AML-193 (cell line): ENCODE results near the gene ZNF598.

Experiments used
- DNase-seq, 2 experiments: peaks; one replicate each; lab custom pipeline; 2025; lab: John Stamatoyannopoulos, UW

Gene ZNF598

GRCh38 chr16:2006317-2006716, 3.3 kb downstream of the ZNF598 start:
- no peak for DNase-seq

- DNase-seq, result no peak
Measured at GRCh38 chr16:2005646-2006045, 4.0 kb downstream of the ZNF598 start.

GRCh38 chr16:2004795-2005517, 4.7 kb downstream of the ZNF598 start:
- no peak for DNase-seq

GRCh38 chr16:2003827-2004641, 5.6 kb downstream of the ZNF598 start:
- peak; percentile 82 to 85 for DNase-seq

GRCh38 chr16:2003231-2003826, 6.3 kb downstream of the ZNF598 start:
- no peak for DNase-seq

- no peak for DNase-seq
Measured at GRCh38 chr16:2002406-2003230, 7.0 kb downstream of the ZNF598 start.

- no peak for DNase-seq
Measured at GRCh38 chr16:2001456-2002355, 7.9 kb downstream of the ZNF598 start.

GRCh38 chr16:2001035-2001434, 8.6 kb downstream of the ZNF598 start:
- DNase-seq, result no peak

- DNase-seq, result no peak
Measured at GRCh38 chr16:1999866-2000514, 9.6 kb downstream of the ZNF598 start.

- no peak for DNase-seq
Measured at GRCh38 chr16:1998852-1999801, 10.5 kb downstream of the ZNF598 start.

GRCh38 chr16:1998360-1998835, 11.2 kb downstream of the ZNF598 start:
- DNase-seq, result no peak

GRCh38 chr16:1997494-1998359, 11.9 kb downstream of the ZNF598 start:
- DNase-seq, result no peak

- DNase-seq, result no peak
Measured at GRCh38 chr16:1993731-1994131, 15.9 kb downstream of the ZNF598 start.

- DNase-seq, result no peak
Measured at GRCh38 chr16:1992704-1993317, 16.8 kb downstream of the ZNF598 start.

GRCh38 chr16:1991948-1992703, 17.5 kb downstream of the ZNF598 start:
- DNase-seq, result no peak

- no peak for DNase-seq
Measured at GRCh38 chr16:1991588-1991947, 18.1 kb downstream of the ZNF598 start.

GRCh38 chr16:1991135-1991551, 18.5 kb downstream of the ZNF598 start:
- DNase-seq, result no peak
